ENCODE measurements around the gene NTSR1.

Gene NTSR1

DNA sequence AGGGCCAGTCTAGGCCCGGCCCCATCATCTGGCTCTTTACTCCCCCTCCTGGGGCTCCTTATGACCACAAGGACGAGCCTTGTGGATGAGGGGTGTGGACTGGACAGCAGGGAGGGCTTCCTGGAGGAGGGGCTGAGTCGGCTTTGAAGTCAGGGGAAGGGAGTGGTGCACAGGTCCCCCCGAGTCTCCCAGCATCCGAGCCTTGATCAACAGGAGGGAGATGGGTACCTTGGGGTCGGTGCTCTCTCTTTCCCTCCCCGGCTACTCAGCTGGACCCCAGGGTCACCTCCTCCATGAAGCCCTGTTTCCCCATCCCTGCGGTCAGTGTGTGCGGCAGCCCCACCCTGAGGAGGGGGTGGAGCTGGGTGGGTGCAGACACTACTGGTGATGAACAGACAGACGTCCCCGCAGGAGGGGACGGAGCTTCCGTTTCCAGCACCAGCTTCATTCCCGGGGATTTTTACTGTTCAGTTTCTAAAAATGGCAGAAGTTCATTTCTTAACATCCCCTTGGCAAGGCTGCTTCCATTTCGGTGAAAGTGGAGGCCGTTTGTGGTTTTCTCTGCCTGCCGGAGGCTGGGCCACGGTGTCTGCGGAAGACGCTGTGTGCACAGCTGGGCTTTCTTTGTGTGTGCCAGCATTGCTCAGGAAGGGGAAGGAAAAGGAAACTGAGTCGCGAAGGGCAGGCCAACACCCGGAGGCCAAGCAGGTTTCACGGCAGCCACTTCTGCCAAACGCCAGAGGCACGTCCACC, 19.6 kb downstream of the NTSR1 start:
- DNase-seq = no peak

- no peak for DNase-seq
These were observed 20.2 kb downstream of the NTSR1 start for GRCh38 chr20:62728781-62729300.

DNA sequence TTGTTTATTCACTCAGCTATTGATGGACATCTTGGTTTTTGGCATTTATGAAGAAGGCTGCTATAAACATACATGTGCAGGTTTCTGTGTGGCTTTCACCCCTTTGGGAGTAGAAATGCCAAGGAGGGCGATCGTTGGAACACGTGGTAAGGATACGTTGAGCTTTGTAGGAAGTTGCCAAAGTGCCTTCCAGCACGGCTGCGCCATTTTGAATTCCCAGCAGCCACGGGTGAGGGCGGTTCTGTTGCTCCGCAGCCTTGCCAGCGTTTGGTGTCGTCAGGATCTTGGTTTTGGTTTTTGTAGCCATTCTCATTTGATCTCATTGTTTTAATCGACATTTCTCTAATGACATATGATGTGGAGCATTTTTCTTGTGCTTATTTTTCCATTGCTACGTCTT, 21.8 kb downstream of the NTSR1 start:
- no peak for DNase-seq

DNA sequence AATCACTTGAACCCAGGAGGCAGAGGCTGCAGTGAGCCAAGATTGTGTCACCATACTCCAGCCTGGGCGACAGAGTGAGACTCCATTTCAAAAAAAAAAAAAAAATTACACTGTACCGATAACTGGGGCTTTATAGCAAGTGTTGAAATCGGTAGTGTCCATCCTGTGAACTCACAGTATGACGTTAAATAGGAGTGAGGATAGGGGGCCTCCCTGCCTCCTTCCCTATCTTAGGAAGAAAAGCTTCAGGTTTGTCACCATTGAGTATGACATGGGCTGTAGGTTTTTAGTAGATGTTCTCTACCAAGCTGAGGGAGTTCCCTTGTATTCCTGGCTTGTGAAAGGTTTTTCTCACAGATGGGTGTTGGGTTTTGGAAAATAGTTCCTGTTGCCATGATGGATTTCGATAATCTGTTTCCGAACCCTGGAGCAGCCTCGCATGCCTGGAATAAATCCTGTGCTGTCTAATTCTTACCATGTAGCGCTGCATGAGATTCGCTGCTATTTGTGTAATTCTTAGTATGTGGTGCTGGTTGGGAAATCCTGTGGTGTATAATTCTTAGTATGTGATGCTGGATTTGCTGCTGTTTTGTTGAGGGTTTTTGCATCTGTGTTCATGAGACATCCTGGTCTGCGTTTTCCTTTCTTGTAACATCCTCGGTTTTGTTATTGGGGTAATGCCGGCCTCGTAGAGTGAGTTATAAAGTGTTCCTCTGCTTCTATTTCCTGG, 23.6 kb downstream of the NTSR1 start:
- DNase-seq = no peak

DNA sequence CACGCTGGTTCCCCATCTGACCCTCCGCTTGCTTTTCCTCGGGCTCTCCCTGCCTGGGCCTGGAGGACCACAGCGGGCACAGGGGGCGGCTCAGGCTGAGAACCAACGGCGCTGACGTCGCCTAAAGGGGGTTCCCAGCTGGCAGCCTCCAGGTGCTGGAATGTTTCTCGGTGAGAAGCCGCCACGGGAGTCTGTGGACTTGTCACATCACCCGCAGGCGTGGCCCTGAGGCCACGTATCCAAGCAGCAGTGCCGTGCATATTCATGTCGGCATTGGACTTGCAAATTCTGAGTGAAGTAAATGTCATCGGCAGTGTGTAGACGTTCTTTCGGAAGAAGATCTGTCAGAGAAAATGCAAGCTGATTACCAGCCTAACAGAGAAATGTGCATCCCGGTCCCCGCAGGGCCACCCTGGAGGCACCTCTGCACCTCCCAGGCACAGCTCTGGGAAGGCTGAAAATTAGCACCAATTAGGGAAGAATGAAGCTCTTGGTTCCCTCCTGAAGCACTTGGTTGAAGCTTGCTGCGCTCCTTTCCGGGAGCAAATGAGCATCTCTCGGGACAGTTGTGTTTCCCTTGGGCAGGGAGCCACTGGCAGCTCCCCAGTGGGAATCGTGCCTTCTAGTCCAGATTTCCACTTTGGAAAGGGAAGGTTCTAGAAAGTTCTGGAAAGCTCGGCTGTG, 24.3 kb downstream of the NTSR1 start:
- DNase-seq = no peak

DNA sequence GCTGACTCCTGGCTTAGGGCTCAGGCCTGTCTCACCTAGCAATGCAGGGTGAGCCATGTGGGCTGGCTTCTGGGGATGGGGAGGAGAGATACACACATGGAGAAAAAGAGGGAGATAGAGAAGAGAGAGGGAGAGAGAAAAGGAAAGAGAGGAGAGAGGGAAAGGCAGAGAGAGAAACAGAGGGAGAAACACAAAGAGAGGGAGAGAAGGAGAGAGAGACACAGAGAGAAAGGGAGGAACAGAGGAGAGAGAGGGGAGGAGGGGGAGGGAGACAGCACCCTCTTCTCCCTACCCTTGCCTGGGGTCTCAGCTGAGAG, 24.8 kb downstream of the NTSR1 start:
- no peak for DNase-seq

DNA sequence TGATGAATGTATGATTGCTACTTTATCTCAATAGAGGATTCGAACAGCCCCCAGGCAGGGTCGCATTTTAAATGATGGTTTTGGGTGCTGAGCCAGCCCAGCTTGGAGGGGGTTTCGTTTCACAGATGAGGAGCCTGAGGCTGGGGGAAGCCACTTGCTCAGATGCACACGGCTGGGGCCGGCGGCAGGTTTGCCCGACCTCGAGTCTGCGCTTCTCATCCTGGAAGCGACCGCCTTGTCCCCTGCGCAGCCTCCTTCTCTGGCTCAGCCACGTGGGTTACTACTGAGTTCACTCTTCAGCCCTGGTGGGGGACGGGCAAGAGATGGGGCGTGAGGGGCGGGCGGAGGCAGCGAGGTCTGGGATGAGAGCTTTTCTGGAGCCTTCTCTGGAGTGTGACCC, 25.3 kb downstream of the NTSR1 start:
- no peak for DNase-seq

DNA sequence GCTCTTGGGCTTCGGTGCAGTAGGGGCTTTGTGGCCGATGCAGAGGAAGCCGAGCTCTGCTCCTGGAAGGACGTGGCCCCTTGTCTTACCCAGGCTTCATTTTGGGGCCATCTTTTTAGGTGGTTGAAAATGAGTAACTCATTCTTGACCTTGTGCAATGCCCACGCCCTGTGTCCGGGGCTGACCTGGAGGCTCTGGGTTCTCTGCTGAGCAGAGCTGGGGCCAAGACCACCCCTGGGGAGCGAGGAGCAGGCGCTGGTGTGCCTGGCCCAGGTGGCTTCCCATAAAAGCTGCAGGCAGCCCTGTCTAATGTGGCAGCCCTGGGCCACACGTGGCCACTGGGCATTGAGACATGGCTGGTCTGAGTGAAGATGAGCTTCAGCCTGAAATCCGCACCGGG, 25.7 kb downstream of the NTSR1 start:
- no peak for DNase-seq

- no peak for DNase-seq
These were observed 26.2 kb downstream of the NTSR1 start for GRCh38 chr20:62734881-62735280.

GRCh38 chr20:62735331-62735821, 26.7 kb downstream of the NTSR1 start:
- no peak for DNase-seq

DNA sequence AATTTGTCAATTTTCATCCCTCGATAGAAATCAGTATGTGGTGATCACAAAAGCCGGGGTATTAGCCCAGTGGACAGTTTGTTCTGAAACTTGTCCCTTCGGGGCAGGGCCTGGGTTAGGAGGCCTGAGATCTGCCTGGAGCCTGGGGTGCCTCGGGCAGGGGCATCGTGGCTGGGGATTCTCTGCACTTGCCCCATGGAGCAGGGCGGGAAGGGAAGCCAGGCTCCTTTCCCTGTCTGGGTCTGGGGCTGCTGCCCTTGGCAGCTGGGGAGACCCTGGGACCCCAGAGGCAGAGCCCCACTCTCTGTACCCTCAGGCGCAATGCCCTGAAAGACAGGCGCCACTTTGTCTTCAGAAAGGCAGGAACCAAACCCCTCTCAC, 27.4 kb downstream of the NTSR1 start:
- no peak for DNase-seq

DNA sequence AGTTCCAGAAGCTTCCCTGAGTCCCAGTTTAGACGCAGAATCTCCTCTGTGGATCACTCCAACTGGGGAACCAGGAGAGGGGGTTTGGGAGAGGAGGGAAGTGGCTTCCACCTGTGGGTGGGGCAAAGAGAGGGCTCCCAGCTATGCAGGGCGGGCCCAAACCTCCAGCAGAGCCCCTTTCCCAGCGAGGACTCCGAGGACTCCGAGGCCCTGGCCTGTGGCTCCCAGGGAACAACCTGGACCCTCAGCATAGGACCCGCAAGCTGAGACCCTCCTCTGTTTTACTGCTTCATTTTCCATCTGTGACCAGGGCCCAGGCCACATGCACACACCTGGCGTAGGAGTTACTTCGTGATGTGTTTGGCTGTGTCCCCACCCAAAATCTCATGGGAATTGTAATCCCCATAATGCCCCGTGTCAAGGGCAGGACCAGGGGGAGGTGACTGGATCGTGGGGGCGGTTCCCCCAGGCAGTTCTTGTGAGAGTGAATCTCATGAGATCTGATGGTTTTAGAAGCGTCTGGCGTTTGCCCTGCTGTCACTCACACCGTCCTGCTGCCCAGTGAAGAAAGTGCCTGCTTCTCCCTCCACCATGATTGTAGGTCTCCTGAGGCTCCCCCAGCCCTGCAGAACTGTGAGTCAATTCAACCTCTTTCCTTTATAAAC, 27.9 kb downstream of the NTSR1 start:
- no peak for DNase-seq

DNA sequence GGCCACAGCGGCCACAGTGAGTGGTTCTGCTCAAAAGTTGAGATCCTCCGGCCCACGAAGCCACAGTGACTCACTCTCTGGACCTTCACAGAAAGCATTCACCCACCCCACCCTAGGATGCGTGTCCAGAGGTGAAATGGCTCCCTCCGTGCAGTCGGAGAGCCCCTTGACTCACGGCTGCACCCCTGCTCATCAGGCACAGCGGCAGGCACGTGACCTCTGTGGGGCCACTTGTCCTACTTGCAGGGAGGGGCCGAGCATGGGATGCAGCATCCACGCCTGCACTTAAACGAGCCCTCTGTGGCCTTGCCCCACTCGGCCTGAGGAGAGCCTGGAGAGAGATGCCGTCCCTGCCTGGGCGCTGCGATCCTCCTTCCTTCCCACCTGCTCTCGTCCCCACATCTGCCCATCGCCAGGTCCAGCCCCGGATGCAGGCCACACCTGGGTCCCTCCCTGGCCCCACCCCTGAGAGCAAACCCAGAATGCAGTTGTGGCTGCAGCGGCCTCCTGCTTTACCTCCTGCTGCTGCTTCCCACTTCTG, 28.7 kb downstream of the NTSR1 start:
- DNase-seq = no peak

DNA sequence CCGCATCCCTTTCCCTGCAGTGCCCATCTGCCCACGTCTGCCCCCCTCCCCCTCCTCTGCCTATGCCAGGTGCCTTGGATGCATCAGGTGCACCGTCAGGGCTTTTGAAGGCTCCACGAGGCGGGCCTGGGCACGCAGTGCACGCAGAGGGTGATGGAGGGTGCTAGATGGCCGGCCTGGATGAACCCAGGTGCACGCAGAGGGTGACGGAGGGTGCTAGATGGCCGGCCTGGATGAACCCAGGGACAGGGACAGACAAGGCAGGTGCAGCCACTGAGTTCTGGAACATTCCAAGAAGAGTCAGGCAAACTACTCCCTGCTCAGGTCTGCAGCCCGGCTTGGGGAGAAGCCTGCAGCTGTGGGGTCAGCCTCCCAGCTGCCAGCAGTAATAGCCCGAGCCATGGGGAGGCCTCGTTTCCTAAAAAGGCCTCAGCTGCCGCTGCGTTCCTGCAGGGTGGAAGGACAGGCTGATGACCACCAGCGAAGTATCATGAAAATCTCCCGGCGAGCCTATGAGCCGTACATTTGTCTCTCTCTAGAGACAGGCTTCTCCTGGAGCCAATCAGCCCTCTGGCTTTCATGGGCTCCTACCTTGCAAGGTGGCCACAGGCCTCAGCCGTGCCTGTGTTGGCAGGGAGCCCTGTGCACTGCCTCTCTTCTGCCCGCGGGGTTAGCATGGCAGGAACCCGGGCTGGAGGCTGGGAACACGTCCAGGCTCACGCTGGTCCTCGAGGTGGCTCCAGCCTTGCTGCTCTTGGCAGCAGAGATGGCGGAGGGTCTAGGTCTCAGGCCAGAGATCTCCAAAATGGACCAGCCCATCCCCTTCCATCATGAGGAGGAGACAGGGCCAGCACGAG, 29.6 kb downstream of the NTSR1 start:
- DNase-seq = no peak

DNA sequence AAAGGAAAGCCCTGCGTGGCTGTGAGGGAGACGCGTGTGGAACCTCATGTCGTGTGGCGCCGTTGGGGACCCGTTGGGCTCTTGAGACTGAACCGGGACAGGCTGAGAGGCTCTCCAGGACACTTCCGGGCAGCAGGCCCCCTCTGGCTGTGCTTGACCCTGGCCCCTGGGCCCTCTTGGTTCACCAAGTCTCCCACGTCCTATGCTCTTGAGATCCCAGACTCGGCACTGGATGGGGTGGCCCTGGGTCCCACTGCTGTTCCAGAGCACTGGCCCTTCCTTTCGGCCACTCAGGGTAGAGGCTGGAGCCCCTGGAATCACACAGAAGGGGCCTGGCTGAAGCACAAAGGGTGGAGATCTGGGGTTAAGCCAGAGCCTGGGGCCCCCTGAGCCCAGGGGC, 30.4 kb downstream of the NTSR1 start:
- DNase-seq = no peak

DNA sequence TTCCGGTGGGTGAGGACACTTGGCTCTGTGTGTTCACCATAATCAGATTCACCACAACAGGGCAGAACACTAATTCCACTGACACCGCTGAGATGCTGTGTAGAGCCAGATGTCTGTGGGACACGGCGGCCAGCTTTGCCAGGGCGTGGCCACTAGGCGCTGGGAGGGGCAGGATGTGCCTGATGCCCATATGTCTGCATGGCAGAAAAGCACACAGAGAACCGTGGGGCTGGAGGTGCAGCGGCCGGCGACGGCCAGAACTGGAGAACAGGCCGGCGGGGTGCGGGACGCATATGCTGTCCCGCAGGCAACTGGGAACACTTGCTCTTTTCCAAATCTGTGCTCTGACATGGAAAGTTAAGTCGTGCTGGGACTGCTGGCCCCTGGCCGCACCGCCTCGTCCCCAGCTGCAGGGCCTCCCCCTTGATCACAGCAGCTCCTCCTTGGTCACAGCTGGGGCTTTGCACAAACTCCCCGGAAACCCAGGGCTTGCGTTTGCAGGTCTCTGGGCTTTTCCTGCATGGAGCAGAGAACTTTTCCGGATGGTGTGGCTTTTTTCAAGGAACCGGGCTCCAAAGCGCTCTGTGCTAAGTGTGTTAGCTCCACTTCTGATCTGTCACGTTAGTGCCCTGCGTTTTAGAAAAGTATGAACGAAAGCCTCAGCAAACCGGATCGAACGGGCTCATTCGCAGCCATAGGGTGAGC, 31.1 kb downstream of the NTSR1 start:
- DNase-seq = peak; percentile 57

DNA sequence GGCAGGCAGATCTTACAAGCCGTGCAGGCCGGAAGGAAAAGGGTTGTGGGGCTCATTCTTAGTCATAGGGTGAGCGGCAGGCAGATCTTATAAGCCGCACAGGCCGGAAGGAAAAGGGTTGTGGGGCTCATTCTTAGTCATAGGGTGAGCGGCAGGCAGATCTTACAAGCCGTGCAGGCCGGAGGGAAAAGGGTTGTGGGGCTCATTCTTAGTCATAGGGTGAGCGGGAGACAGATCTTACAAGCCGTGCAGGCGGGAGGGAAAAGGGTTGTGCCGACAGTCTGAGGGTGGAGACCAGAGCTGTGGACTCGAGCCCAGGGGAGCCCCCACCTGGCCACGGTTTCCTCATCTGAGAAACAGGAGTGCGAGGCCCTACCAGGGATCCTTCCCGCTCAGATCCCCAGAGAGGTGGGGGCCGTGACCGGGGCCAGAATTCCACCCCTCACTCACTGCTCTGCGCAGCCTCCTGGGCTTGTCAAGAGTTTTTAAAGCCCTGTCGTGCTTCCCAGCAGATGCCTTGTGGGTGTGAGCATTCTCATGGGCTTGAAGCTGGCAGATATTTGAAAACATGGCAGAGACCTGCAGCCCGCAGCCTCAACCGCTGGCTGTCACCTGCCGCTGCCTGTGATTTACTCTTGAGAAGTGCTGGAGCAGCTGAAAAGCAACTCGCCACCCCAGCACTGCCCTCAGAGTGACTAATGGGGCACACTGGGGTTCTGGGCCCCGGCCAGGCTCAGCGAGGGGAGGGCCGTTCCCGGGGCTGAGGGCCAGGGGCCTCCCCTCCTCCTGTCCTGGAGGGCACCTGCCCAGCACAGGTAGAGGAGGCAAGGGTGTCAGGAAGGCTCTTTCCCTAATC, 31.9 kb downstream of the NTSR1 start:
- peak; percentile 81 for DNase-seq

DNA sequence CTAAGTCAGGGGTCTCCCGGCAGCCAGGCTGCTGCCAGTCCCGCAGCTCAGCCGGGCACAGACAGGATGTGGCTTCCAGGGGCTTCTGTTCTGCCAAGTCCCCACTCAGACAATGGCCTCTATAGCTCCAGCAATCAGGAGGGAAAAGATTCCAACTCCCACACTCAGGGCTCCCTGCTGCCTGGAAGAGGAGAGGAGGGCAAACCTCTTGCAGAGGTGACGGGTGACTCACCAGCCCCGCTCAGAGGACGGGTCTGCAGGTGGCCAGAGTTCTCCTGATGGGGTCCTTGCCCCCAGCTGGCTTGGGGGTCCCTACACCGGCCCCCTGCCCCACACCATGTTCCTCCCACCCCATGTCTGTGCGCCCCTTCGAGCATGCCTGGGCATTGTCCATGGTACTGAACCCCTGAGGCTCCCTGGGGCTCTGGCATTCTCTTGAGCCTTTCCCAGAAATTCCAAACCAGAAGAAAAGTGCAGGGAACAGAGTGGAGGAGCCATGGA, 32.6 kb downstream of the NTSR1 start:
- DNase-seq = no peak

DNA sequence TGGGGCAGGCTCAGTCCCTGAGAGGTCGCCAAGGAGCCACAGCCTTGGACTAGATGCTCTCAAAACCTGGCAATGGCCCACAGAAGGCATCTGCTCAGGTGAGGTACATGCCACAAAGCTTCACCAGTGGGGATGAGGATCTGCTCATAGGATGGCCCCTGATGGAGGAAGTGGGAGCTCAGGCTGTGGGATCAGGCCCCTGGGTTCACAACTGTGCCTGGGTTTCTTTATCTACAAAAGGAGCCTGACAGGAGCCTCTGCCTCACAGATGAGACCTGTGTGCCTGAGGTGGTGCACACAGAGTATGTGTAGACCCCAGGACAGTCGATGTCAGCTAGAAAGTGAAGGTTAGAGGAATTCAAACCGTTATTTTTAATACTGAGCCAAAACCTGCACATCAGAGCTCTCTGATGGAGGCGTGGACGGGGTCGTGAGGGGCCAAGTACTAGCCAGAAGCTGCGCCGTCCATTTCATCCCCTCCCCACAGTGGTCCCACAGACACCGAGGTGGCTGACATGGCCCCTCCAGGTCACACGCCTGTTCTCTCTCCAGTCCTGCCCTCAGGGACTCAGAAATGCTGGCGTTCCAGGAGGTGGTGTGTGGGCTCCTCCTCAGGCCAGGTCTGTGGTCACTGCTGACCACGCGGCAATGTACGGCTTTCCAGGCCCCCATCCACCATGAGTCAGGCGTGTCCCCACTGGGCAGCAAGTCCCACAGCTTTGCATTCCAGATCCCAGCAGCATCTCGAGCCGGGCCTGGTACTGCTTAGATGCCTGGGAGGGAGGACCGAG, 33.3 kb downstream of the NTSR1 start:
- DNase-seq = no peak
